CD4-positive, alpha-beta T cell treated with Interleukin-15 for 1 hour (primary cell): ENCODE measurements around the gene NANS.
"Not testable (repeated sequence)": the region's sequence is repeated elsewhere in the genome, so short reads cannot be mapped to it uniquely, and the experiment has no call there.

Experiments used
- DNase-seq: peaks from one replicate; pipeline ENCODE4 v3.0.0-alpha.2; 2020

NANS gene

GRCh38 chr9:98056269-98057137, at the start of gene NANS:
Gene NANS (plus strand): TSS chr9:98056732. CDS start chr9:98056809, 77 bp downstream.
- peak; percentile 92 for DNase-seq

DNA sequence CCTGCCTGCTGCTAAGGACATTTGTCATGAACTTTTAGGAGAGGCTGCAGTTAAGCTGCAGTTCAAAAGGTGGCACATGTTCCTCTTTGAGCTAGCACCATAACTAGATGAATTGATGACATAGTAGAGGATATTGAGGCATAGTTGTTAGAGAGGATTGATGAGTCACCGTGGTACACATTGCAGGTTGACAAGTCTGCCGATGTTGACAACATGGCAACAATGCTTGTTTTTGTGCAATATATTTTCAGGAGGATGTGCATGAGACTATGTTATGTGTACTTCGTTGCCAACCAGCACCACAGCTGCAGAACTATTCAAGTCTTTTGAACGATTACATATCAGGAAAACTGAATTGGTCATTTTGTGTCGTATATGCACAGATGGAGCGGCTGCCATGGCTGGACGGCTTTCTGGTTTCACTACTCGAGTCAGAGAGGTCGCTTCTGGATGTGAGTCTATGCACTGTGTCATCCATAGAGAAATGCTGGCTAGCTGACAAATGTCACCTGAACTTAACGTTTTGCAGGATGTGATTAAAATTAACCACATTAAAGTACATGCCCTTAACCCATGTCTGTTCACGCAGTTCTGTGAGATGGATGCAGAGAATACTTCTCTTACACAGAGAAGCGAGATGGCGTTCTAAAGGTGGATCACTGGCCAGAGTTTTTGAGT, 49.1 kb upstream of the NANS start:
- DNase-seq: no peak

DNA sequence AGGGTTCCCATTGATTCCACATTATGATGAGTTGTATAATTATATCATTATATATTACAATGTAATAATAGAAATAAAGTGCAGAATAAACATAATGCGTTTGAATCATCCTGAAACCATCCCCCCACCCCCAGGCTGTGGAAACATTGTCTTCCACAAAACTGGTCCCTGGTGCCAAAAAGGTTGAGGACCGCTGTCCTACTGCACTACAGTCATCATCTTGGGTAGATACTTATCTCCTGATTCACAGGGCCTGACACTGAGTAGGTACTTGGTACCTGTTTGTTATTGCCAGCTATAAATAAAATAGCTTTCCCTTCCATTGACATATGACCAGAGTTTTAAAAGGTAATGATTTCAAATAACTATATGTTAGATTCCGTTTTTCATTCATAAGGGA, 47.8 kb upstream of the NANS start:
- DNase-seq: no peak

GRCh38 chr9:98009437-98009836, 47.1 kb upstream of the NANS start:
- DNase-seq: no peak

- DNase-seq: no peak
Observed at GRCh38 chr9:98009936-98010335, 46.6 kb upstream of the NANS start.

DNA sequence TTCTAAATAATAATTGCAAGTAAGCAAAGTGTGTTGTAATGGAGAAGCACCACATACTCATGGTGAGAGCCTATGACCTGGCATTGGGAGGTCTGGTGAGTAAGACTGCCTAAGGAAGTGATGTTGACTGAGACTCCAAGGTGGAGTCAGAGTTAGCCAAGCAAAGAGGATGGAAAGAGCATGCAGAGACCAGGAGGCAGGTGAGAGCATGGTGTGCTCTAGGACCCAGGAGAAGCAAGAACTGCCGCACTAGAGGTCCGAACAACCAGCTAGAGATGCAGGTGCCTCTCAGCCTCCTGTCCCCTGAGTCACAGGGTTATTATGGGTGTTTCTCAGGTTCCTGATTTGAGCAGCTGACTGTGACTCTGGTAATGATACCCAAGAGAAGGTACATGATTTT, 46.1 kb upstream of the NANS start:
- peak; percentile 40 for DNase-seq

- no peak for DNase-seq
Observed at GRCh38 chr9:98011122-98011521, 45.4 kb upstream of the NANS start.

DNA sequence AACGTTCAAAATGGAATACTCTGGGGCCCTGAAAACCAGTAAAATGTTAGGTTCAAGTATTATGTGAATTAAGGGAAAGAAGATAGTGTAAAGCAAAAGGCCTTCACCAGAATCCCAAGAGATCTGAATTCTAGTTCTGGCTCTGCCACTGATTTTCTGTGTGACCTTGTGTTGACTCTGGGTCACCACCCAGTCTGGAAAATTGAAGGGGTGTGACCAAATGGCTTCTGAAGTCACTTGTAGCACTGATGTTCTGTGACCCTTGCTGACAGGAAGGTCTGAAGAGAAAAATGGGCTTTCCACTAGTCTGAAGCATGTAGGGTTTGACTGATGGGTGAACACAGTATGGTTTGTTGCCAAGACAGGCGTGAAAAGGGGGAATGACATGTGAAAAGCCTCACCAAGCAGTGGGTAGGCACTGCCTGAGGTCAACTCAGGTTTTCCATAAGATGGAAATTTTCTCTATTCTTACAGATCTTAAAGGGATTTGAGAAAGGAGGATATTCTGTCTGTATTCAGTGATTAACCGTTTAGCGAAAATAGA, 40.3 kb upstream of the NANS start:
- no peak for DNase-seq

DNA sequence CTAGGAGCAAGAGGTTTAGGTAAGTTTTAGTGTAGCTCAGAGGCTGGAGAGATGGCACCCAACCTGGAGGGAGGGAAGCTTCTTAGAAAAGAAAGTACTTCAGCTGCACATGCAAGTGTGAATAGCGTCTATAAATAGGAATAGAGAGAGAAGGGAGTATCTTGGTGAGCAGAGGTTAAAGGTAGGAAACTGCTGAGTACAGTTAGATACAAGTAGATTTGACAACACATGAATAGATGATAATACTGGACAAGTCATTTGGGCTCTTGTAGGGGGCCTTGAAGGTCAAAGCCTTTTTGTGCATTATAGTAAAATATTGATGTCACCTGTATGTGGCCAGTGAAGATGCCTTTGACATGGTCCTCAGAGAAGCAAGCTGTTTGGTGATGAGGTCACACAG, 39.2 kb upstream of the NANS start:
- DNase-seq: no peak

GRCh38 chr9:98018347-98018746, 38.2 kb upstream of the NANS start:
- no peak for DNase-seq

- no peak for DNase-seq
Observed at GRCh38 chr9:98019098-98019497, 37.4 kb upstream of the NANS start.

DNA sequence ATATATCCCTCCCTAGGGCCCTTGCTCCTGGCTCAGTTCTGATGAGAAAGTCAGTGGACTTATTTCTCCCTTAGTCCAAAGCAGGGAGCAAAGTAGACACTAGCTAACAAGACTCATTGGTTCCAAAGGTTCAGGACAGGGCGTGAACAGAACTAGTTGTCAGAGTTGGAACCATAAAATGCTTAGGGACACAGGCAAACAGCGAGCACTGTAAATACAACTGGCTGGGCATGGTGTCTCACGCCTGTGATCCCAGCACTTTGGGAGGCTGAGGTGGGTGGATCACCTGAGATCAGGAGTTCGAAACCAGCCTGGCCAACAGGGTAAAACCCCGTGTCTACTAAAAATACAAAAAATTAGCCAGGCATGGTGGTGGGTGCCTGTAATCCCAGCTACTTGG, 36.7 kb upstream of the NANS start:
- not testable (repeated sequence) for DNase-seq

GRCh38 chr9:98020476-98021145, 35.9 kb upstream of the NANS start:
- no peak for DNase-seq

DNA sequence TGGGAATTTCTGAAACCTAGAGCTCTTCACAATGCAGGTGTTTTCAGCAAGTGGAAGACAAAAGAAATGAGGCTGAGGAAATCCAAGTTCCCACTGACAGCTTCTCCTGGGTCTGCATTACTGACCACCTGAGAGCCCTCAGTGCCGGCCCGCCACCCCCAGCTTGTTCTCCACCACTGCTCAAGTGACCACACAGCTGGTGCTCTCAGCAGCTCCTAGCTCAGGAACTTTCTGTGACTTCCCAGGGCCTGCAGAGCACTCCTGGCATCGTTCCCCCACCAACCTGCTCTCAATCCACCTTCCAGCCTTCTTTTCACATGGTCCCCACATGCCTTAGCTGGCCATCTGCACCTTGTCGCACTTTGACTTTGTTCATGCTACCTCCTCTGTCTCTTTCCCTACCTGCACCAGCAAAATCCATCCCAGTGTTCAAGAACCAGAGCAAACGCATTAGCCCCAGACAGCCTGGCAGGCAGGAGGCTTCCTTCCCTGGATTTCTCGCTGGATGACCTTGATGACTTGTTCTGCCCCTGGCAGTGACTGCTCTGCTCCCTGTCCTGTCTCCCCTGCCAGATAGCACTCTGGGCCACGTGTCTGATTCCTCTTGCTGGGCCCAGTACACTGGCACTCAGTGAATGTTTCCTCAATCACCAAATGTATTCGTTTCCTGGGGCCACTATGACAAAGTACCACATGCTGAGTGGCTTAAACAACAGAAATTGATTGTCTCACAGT, 35.1 kb upstream of the NANS start:
- no peak for DNase-seq

DNA sequence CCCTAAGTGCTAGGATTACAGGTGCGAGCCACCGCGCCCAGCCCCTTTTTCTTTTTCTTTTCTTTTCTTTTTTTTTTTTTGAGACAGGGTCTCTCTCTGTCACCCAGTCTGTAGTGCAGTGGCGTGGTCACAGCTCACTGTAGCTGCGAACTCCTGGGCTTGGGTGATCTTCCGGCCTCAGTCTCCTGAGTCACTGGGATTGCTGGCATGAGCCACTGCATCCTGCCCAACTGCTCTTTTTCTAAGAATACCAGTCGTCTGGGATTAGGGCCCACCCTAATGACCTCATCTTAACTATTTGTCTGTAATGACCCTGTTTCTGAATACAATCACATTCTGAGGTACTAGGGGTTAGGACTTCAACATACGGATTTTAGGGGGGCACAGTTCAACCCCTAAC, 34.1 kb upstream of the NANS start:
- DNase-seq: no peak

DNA sequence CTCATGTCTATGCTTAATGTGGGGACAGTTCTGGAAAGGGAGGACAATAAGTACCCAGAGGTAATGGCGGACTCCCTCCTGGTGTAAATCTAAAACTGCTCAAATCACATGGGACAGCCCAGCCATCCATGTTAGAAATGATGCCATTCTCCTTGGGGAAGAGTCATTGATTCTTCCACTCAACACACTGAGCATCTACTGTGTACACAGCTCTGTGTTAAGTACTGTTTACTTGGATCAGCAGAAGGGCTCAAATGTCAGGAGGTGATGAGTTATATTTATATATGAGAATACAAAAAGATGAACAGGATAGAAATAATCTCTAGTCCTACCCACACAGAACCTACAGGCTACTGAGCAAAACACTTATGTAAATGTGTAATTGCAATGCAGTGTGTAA, 31.8 kb upstream of the NANS start:
- DNase-seq: no peak

DNA sequence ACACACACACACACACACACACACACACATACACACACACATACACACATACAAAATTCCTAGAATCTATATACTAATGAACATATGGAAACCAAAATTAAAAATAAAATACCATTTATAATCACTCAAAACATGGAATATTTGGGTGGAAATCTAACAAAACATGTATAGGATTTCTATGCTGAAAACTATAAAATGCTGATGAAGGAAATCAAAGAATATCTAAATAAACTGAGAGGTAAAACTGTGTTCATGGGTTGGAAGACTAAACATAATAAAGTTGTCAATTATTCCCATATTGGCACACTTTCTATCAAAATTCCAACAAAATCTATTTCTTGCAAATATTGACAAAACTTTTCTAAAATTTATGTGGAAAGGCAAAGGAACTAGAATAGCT, 25.4 kb upstream of the NANS start:
- no peak for DNase-seq

- no peak for DNase-seq
Observed at GRCh38 chr9:98031935-98032334, 24.6 kb upstream of the NANS start.

DNA sequence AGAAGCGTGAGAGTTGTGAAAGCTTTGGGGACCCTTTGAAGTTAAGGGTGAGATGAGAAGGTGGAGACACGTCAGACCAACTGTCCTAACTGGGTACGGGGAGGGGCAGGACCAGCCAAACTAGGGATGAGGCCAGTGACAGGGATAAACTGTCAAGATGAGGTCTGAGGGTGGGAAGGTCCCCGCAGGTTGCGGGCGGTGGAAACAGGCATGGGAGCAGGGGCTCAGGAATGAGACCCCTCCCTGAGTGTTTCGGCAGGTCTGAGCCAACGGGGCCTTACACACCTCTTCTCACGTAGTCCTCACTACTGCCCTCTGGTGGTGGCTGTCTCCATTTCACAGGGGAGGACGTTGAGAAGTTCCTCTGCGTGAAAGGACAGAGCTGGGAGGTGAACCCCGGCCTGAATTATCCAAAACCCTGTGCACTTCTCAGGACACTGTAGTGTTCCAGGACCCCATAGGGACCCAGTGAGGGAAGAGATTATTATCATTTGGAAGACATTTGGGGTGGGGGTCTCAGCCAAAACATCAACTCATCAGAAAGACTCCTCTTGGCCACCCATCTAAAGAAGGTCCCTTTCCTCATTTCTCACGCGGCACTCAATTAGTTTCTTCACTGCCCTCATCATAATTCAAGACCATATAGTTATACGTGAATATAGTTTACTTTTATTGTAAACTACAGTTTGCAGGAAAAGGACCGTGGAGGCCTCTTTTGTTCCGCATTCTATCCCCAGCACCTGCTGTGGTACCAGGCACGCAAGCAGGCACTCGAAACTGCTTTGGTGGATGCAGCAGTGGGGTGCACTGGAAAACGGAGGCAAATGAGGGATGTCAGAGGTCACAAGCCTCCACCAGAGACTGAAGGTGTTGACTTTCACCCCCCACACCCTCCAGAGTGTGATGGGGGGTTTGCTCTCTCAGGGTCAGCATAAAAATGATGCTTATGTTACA, 21.7 kb upstream of the NANS start:
- DNase-seq: peak; percentile 83

GRCh38 chr9:98037357-98037756, 19.2 kb upstream of the NANS start:
- no peak for DNase-seq

DNA sequence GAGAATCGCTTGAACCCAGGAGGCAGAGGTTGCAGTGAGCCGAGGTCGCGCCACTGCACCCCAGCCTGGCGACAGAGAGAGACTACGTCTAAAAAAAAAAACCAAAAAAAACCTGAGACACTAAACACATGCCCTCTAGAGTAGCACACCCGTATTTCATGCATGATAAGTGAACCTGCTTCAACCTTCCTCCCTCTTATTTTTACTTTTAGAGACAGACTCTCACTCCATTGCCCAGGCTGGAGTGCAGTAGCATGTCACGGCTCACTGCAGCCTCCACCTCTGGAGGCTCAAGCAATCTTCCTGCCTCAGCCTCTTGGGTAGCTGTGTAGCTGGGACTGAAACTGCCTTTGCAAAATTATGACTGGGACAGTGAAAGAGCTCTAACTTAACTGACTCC, 17.6 kb upstream of the NANS start:
- DNase-seq: no peak

DNA sequence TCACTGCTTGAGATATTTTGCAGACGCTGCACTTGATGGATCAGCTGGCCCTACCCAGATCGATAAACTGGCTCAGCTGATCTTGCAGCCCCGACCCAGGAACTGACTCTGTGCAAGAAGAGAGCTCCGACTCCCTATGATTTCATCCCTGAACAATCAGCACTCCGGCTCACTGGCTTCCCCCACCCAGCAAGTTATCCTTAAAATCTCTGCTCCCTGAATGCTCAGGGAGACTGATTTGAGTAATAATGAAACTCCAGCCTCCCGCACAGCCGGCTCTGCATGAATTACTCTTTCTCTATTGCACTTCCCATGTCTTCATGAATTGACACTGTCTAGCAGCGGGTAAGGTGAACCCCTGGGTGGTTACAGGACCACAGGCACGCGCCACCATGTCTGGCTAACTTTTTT, 16.9 kb upstream of the NANS start:
- DNase-seq: no peak
